GM12865 (cell line): ENCODE results near the gene IFITM2.
A peak's percentile ranks its signal among the peaks of the same experiment; 100 is the strongest.
"Not testable (repeated sequence)": the region's sequence is repeated elsewhere in the genome, so short reads cannot be mapped to it uniquely, and the experiment has no call there.

Source experiments
- DNase-seq: peaks from one replicate; pipeline ENCODE4 v3.0.0; 2010; ENCODE audit warnings: low read depth
- H3K4me3 ChIP-seq: 2 replicates; pipeline ENCODE4 v1.5.1; 2011; ENCODE audit warnings: mild to moderate bottlenecking, low read depth, low read length, control low read depth
- TF ChIP-seq, protein P1 (sequence below): IDR thresholded peaks from 2 replicates; pipeline ENCODE4 v1.5.1; 2011; ENCODE audit warnings: low read length, control low read depth, low read depth, inconsistent platforms; ENCODE audit not compliant: insufficient read depth; ENCODE audit errors: missing control alignments

IFITM2 gene

DNA sequence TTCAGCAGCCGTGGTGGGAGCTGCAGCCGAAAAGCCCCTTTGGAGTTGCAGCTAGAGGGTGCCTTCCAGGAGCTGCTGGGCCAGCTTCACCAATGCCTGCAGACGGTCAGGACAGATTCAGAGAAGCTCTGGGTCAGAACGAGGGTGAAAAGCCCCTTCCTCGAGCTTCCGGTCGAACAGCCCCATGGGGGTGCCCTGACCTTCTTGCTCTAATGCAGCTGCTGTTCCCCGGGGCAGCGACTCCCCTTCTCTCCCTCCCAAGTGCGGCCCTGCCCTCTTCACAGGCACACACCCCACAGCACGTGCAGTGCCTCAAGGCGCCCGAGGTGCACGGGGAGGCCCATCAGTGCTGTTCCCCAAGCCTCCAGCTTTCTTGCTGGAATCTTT, 22.7 kb downstream of the IFITM2 start:
- H3K4me3 ChIP-seq, result no peak overlapping the region
- DNase-seq, result no peak
- TF ChIP-seq, protein P1, sequence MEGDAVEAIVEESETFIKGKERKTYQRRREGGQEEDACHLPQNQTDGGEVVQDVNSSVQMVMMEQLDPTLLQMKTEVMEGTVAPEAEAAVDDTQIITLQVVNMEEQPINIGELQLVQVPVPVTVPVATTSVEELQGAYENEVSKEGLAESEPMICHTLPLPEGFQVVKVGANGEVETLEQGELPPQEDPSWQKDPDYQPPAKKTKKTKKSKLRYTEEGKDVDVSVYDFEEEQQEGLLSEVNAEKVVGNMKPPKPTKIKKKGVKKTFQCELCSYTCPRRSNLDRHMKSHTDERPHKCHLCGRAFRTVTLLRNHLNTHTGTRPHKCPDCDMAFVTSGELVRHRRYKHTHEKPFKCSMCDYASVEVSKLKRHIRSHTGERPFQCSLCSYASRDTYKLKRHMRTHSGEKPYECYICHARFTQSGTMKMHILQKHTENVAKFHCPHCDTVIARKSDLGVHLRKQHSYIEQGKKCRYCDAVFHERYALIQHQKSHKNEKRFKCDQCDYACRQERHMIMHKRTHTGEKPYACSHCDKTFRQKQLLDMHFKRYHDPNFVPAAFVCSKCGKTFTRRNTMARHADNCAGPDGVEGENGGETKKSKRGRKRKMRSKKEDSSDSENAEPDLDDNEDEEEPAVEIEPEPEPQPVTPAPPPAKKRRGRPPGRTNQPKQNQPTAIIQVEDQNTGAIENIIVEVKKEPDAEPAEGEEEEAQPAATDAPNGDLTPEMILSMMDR, result no peak

- DNase-seq, result peak; percentile 78
- TF ChIP-seq, protein P1, result no peak
- no peak overlapping the region for H3K4me3 ChIP-seq
These were observed 23.2 kb downstream of the IFITM2 start for GRCh38 chr11:330694-331357.

GRCh38 chr11:331358-332060, 23.9 kb downstream of the IFITM2 start:
- no peak overlapping the region for H3K4me3 ChIP-seq
- TF ChIP-seq, protein P1, result no peak
- DNase-seq, result no peak

DNA sequence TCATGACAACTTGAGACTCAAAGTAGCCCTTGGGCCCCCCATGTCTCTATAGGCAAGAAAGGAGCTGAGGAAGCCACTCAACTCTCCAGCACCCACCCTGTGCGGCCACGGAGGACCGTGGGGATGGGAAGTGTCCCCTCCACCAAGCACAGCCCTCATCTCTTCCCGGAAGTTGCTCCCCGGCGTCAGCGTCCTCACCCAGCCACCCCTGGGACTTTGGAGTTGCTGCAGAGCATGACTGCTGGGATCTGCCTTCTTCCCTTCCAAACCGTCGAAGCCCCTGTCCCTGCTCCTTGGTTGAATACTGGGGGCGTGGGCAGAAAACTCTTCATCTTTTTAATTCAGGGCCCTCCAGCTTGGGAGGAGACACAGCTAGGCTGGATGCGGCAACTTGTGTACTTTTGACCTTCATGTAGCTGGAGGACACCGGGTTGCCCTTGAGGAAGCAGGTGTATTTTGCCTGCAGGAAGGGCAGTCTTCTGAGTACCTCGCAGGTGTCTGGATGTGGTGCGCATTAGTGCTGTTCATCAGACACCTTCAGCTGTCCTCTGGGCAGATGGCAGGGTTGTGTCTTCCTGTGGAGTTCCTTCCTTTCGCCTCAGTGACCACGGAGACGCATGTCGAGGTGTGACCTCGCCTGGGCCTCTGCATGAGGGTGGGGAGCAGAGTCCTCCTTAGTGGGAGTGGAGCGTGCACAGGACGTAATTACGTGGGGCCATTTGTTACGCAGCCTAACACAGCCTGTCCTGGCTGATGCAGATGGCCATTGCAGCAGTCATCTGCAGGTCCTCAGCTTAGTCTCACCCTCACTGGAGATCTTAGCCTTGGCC, 25.2 kb downstream of the IFITM2 start:
- TF ChIP-seq, protein P1, result no peak
- no peak overlapping the region for H3K4me3 ChIP-seq

GRCh38 chr11:333616-334263, 26.1 kb downstream of the IFITM2 start:
- H3K4me3 ChIP-seq, DNase-seq: not testable (repeated sequence)

More for the DNA sequence above, 25.2 kb downstream of the IFITM2 start:
- no peak for DNase-seq

- H3K4me3 ChIP-seq, result no peak overlapping the region
- no peak for DNase-seq
- TF ChIP-seq, protein P1, result no peak
These were observed 26.8 kb downstream of the IFITM2 start for GRCh38 chr11:334264-334994.
